Kidney capillary endothelial cell (primary cell): ENCODE measurements around the gene SCFD1.
A peak's percentile ranks its signal among the peaks of the same experiment; 100 is the strongest.

Source experiments
- DNase-seq: peaks from one replicate; pipeline ENCODE4 v3.0.0-alpha.2; 2018; ENCODE audit warnings: low spot score

The SCFD1 gene

GRCh38 chr14:30757082-30757481, 135.0 kb downstream of the SCFD1 start:
- DNase-seq = no peak

- DNase-seq = no peak
Measured at GRCh38 chr14:30759172-30760125, 137.3 kb downstream of the SCFD1 start.

GRCh38 chr14:30763891-30764290, 141.8 kb downstream of the SCFD1 start:
- no peak for DNase-seq

- DNase-seq = no peak
Measured at GRCh38 chr14:30767624-30768023, 145.5 kb downstream of the SCFD1 start.

- DNase-seq = no peak
Measured at GRCh38 chr14:30768791-30769190, 146.7 kb downstream of the SCFD1 start.

- no peak for DNase-seq
Measured at GRCh38 chr14:30770376-30770775, 148.3 kb downstream of the SCFD1 start.

- DNase-seq = no peak
Measured at GRCh38 chr14:30771595-30771994, 149.5 kb downstream of the SCFD1 start.

GRCh38 chr14:30779210-30779609, 157.1 kb downstream of the SCFD1 start:
- peak; percentile 16 for DNase-seq
